ENCODE data around the gene COL1A1.

The COL1A1 gene

DNA sequence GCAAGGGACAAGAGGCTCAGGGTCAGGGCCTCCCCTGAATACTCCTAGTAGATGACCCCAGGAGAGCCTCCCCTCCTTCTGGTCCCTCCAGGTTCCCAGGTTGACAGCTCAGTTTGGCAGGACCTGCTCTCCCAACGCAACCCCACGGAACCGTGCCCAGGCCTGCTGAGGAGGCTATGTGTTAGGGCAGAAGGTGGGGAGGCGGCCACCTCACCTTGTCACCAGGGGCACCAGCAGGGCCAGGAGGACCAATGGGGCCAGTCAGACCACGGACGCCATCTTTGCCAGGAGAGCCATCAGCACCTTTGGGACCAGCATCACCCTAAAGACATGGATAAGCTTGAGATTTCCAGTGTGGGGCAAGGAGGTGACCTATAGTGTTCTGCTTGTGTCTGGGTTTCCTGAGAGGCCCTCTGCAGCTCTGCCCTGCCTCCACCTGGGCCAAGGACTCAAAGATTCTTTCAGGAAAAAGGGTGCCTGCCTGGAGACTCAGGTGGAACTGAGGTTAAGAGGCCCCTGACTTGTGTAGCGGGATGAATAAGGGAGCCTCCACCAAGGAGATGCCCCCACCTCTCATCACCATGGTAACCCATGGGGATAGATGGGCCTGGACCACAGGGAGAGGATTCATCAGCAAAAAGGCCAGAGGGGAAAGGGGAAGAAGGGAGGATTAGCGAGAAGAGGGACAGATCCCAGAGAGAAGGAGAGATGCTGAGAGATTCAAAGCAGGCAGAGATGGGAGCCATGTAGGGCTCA is 10.7 kb downstream of the COL1A1 start:
- DNase-seq (ENCODE audit: low read depth): no peak
- H3K4me3 ChIP-seq (ENCODE audit: low read depth, low read length): no peak overlapping the region
- TF ChIP-seq, protein P1, sequence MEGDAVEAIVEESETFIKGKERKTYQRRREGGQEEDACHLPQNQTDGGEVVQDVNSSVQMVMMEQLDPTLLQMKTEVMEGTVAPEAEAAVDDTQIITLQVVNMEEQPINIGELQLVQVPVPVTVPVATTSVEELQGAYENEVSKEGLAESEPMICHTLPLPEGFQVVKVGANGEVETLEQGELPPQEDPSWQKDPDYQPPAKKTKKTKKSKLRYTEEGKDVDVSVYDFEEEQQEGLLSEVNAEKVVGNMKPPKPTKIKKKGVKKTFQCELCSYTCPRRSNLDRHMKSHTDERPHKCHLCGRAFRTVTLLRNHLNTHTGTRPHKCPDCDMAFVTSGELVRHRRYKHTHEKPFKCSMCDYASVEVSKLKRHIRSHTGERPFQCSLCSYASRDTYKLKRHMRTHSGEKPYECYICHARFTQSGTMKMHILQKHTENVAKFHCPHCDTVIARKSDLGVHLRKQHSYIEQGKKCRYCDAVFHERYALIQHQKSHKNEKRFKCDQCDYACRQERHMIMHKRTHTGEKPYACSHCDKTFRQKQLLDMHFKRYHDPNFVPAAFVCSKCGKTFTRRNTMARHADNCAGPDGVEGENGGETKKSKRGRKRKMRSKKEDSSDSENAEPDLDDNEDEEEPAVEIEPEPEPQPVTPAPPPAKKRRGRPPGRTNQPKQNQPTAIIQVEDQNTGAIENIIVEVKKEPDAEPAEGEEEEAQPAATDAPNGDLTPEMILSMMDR (IDR thresholded peaks at IDR 0.05; ENCODE audit: control insufficient read depth, extremely low read depth, insufficient read depth): no peak

- no peak for DNase-seq (ENCODE audit: low read depth)
- H3K4me3 ChIP-seq (ENCODE audit: low read depth, low read length): no peak overlapping the region
- TF ChIP-seq, protein P1 (IDR thresholded peaks at IDR 0.05; ENCODE audit: control insufficient read depth, extremely low read depth, insufficient read depth): no peak
Measured at GRCh38 chr17:50190293-50190602, 11.2 kb downstream of the COL1A1 start.

DNA sequence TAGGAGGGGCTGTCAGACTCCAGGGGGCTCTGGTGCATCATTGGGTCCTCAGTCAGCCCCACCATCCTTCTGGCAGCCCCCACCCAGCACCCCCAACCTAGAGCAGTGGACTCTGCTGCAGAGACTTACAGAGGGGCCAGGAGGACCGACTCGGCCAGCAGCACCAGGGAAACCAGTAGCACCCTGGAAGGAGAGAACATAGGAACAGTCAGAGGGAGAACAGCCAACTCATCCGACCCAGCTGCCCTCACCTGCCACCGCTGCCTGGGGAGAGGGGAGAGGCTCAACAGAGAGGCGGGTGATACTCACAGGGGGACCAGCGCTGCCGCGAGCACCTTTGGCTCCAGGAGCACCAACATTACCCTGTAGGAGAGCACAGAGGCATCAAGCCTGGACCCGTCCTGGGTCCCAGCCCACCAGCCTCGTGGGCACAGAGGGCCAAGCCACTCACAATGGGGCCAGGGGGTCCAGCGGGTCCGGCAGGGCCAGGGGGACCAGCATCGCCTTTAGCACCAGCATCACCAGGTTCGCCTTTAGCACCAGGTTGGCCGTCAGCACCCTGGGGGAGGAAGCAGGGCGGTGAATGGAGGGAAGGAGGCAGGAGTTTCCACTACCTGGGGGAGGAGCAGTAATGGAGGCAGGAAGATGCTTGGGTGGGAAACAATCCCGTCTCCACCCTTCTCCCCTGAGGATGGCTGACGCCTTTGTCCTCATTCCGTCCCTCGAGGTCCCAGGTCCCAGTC is 11.7 kb downstream of the COL1A1 start:
- TF ChIP-seq, protein P1 (IDR thresholded peaks at IDR 0.05; ENCODE audit: control insufficient read depth, extremely low read depth, insufficient read depth): no peak
- DNase-seq (ENCODE audit: low read depth): no peak
- H3K4me3 ChIP-seq (ENCODE audit: low read depth, low read length): no peak overlapping the region

- DNase-seq (ENCODE audit: low read depth): no peak
- no peak overlapping the region for H3K4me3 ChIP-seq (ENCODE audit: low read depth, low read length)
- TF ChIP-seq, protein P1 (IDR thresholded peaks at IDR 0.05; ENCODE audit: control insufficient read depth, extremely low read depth, insufficient read depth): no peak
Measured at GRCh38 chr17:50188921-50189549, 12.4 kb downstream of the COL1A1 start.

DNA sequence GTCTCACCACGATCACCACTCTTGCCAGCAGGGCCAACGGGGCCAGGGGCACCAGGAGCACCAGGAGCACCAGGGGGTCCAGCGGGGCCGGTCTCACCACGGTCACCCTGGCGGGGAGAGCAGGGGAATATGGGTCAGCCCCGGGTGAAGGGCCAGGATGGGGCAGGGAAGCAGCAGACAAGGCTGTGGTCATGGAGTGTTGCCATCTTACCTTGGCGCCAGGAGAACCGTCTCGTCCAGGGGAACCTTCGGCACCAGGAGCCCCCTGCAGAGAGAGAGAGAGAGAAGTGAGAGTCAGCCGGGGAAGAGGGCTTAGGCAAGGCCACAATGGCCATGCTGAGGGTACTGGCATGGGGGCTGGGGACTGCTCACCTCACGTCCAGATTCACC is 12.9 kb downstream of the COL1A1 start:
- no peak overlapping the region for H3K4me3 ChIP-seq (ENCODE audit: low read depth, low read length)
- DNase-seq (ENCODE audit: low read depth): no peak
- TF ChIP-seq, protein P1 (IDR thresholded peaks at IDR 0.05; ENCODE audit: control insufficient read depth, extremely low read depth, insufficient read depth): no peak

GRCh38 chr17:50187751-50188530 is 13.5 kb downstream of the COL1A1 start:
- no peak overlapping the region for H3K4me3 ChIP-seq (ENCODE audit: low read depth, low read length)
- no peak for DNase-seq (ENCODE audit: low read depth)

More at GRCh38 chr17:50187751-50188530, 13.5 kb downstream of the COL1A1 start:
- TF ChIP-seq, protein P1 (IDR thresholded peaks at IDR 0.05; ENCODE audit: control insufficient read depth, extremely low read depth, insufficient read depth): no peak

Data from LNCaP clone FGC (cell line).